Stimulated activated naive CD8-positive, alpha-beta T cell treated with anti-CD3 and anti-CD28 coated beads, Interleukin-15, Interleukin-2, amounts not matched to agents 100 U/mL and 50 U/mL, for 24 hours (primary cell): ENCODE measurements around the gene PPP2R2D.
A peak's percentile ranks its signal among the peaks of the same experiment; 100 is the strongest.

Source experiments
- ATAC-seq: fragments of 150-1000 bp; cut with Tn5 transposase; one replicate; pipeline ENCODE4 v1.10.0; 2021
- DNase-seq: peaks from one replicate; pipeline ENCODE4 v3.0.0; 2021

The PPP2R2D gene

DNA sequence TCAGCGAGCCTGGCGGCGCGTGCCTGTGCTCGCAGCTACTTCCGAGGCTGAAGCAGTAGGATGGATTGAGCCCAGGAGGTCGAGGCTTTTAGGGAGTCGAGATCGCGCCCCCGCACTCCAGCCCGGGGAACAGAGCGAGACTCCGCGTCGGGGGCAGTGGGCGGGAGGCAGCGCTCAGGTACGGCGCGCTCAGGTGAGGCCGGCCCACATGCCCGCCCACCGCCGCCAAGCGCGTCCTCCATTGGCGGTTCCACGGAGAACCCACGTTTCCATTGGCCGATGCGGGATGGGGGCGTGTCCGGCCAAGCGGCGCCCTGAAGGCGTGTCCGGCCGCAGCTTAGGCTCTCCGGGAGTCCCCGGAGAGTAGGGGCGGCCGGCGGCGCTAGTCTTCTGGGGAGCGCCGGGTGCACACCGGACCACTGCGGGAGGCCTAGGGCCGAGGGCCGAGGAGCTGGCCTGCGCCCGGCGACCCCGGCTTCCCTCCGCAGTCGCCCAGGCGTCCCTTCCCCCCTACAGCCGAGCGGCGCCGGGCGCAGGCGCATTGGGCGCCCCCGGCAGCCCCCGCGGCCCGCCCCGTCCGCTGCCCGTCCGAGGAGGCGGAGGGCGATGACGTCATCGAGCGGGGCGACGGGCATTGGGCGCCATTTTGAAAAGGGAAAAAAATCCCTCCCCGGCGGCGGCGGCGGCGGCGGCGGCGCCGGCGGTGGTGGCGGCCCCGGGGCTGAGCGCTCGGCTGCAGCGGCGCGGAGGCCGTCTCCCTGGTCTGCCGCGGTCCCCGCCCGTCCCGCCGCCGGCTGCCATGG, at the start of gene PPP2R2D:
PPP2R2D (plus strand) TSS at position 659 of the 803 bp plus-strand sequence; CDS start at position 800, 141 bp downstream.
- peak; percentile 84 for ATAC-seq
- peak; percentile 95 for DNase-seq

DNA sequence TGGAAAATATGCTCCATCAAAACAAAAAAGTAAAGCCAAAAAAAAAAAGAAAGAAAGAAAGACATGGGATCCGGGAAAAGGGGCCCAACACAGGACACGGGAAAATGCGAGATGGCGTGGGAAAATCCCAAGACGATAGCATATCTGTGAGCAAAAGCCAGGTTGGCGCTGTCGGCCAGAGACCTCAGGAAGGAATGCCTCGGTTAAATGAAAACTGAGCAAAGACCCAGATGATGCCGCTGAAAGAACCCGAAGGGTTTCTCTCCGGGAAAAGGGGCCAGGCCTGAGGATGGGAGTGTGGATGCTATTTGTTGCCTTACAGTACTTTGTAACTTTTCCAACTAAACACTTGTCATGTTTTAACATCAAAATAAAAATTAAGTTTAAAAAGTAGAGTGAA, 49.5 kb upstream of the PPP2R2D start:
- ATAC-seq (no peak), DNase-seq (no peak)

DNA sequence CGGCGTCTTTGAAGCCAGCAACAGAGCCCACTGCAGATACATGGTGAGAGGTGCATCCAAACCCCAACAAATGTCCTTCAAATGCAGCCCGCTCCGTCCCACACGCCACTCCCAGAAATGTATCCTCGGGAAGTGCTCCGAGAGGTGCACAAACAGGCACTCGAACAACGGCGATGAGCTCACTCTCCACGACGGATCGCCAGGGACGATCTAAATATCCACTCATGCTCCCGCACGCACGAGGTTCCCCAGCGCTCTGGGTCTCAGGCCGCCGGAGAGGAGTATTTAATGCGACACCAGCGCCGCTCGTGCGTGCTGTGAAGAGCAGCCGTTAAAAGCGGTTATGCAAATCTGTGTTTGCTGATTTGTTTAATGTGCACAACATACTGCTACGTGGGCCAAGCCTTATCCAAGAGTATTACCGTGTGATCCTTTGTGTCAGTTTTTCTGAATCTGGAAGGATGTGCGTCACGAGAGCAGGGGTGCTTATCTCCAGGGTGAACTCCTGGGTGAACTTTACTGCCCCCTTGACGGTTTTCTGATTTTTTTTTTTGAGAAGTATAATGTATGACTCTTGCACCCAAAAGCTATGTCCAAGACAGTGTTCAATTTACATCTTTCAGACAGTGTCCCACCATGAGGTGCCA, 48.5 kb upstream of the PPP2R2D start:
- DNase-seq: no peak
- ATAC-seq: no peak

DNA sequence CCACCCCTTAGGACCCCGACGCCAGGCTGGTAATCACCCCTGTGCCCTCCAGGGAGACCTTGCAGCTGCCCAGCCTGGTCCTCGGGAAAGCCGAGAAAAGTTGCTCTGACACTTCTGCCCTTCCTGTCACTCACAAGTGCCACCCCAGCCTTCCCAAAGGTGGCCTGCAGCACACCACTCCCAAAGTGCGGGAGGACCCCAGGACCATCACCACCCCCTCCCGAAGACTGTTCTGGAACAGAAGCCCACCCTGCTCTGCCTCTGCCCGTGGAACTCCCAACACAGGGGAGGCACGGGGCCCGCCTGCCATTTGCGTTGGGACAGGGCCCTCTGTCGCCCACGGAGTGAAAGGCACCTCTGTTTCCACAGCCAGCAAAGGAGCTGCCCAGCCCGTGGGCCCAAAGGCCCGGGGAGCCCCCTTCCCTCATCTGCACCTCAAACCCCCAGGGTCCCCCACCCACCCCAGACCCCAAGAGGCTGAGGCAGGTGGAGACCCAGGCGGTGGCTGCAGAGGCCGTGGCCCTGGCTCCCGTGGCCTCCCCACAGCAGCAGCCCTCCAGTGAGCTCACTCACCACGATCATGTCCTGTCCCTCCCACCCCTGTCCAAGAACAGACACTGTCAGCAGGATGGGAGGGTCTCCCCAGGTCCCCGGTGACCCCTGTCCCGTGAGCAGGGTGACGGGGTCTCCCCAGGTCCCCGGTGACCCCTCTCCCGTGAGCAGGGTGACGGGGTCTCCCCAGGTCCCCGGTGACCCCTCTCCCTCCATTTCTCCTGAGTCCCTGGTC, 47.8 kb upstream of the PPP2R2D start:
- DNase-seq (no peak), ATAC-seq (no peak)

DNA sequence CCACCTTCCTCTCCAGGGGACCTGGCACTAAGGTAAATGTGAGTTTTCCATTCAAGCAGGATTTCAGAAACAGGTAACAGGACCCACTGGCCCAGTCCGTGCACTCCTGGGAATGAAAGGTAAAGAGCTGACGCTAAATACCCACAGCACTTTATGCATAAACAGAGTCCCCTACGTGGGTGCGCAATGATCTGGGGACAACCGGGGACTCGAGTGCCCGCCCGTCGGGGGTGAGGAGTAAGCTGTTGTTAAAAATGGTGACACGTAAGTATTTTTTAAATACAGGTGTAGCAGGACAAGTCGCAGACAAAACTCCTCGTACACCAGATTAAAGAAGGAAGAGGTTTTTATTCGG, 47.2 kb upstream of the PPP2R2D start:
- ATAC-seq (no peak), DNase-seq (no peak)

DNA sequence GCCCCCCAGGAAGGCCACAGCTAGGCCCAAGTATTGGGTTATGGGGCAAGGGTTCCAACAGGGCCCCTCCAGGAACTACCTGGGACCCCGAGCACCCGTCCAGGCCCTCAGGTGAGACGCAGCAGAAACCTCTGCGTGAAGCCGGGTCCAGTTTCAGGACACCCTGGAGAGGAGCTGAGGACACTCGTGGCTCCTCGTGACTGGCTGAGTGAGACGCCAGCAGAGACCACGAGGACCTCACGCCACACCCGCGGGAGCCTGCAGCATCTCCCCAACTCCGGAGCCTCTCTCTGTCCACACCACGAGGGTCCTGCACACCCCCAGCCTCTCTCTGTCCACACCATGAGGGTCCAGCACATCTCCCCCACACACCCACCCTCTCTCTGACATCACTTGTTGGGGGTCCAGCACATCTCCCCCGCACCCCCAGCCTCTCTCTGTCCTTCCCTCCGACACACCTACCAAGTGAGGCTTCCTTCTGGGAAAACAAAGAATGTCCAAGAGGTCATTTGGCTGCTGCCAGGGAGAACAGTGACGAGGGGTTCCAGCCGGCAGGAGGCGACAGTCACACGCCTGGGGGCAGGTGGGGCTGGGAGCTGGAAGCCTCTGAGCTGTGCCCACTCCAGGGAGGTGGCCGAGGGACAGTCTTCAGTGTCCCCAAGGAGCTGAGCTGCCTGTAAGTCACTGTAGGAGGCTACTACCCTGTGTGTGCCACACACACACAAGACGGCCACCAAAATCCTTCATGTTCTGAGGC, 46.1 kb upstream of the PPP2R2D start:
- DNase-seq: no peak
- ATAC-seq: no peak

DNA sequence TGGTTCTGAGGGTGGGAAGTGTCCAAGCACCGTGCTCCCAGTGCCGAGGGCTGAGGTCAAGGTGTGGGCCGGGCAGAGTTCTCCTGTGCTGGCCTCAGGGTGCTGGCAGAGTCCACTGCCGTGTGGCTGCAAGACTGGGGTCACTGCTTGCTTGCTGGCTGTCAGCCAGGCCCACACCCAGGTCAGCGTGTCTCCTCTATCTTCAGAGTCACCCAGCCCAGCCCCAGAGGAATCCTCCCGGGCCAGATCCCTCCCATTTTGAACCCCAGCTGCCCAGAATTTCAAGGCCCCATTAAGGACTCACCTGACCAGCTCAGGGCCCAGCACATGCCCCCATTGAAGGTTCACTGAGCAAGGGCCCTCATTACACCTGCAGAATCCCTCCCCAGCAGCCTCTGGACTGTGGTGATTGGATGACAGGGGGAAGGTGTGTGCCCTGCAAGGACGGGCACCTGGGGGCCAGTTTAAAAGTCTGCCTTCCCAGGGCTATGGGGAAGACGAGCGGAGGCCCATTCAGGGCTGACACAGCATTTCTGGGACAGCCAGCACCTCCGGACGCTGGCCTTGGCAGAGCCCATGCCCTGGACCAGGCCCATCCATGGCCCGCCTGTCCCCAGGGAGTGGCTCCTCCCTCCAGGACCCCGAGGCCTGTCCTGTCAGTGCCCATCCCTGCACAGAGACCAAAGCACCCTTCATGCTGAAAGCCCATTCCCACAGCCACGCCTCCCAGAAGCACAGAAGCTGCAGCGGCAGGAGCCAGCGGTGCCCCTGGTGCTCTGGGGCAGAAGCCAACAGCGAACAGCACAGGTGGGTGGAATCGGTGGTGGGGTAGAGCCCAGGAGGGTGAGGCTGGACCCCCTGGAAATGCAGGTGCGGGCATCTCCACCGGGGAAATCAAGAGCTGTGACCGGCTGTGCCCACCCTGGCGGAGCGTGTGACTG, 45.1 kb upstream of the PPP2R2D start:
- DNase-seq (no peak), ATAC-seq (no peak)

DNA sequence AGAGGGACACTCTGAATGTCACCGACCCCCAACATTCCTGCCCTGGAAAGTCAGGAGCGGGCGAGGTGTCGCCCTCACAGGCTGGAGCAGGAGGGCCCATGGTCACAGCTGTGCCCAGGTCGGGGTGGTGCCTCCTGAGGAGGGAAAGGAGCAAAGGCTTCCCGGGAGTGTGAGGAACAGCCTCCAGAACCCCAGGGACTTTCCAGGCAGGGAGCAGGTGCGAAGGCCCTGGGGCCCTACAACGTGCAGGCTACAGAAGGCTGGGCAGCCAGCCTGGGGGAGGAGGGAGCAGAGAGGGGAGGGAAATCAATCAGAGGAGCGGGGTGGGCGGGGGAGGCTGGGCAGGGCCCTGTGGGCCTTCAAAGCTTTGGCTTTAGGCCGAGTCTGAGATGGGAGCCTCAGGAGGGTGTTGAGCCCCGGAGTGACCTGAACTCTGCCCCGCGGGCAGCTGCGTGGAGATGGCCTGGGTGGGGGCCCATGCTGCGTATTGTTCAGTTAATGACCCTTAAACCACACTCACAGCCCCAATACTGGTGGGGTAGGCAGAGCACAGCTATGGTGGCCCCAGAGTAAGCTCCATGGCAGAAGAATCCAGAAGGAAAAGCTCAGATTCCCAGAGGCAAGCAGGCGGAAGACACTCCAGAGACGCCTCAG, 44.2 kb upstream of the PPP2R2D start:
- peak; percentile 10 for ATAC-seq

DNA sequence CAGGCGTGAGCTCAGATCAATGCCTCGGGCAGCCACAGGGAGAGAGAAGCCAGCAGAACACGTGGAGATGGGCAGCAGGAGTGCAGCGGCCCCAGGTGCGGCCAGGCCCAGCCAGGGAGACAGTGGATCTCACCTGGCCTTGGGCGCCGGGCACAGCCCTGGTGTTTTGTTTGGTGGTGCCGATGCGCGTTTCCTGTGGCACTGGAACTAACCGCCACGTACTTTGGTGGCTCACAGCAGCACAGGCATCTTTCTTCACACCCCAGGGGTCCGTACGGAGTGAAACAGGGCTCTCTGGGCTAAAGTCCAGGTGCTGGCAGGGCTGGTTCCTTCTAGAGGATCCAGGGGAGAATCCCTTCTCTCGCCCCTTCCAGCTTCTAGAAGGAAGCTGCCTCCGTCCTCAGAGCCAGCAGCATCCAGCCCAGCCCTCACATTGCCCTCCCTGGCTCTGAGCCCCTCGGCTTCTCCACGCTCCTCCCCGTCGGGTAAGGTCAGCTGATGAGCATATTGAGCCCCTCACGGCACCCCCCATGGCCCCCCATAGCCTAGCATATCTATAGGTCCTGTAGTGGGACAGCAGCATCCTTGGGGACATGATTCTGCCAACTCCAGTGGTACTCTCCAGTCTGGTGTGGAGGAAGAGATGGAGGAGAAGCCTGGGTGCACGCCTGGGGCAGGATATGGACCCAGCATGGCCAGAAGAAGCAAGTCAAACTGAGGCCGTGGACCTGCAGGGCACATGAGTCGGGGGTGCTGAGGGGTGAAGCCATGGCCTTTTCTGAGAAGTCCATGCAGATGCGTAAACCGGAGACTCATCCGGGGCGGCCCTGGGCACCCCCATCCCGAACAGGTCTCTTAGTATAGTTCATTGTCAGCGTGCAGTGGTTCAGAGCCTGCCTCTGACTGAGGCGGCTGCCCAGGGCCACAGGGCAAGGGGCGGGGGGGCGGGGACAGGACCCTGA, 43.4 kb upstream of the PPP2R2D start:
- ATAC-seq (no peak), DNase-seq (no peak)

More for the DNA sequence above, 44.2 kb upstream of the PPP2R2D start:
- DNase-seq: no peak

DNA sequence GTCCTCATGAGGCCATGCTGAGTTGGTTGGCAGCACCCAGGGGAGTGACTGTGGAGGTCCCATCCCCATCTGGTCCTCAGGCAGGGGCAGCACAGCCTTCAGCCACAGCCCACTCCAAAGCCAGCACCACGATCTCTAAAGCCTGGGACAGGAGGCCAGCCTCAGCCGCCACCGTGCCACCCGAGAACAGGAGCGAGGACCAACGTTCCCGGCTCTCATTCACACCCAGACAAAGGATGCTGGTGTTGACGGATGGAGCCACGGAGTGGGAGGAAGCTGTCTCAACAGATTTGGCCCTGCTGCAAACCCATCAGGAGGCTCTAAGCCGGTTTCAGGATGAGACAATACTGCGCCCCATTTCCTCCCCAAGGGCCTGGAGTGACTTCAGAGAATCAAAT, 42.7 kb upstream of the PPP2R2D start:
- no peak for ATAC-seq
- no peak for DNase-seq

DNA sequence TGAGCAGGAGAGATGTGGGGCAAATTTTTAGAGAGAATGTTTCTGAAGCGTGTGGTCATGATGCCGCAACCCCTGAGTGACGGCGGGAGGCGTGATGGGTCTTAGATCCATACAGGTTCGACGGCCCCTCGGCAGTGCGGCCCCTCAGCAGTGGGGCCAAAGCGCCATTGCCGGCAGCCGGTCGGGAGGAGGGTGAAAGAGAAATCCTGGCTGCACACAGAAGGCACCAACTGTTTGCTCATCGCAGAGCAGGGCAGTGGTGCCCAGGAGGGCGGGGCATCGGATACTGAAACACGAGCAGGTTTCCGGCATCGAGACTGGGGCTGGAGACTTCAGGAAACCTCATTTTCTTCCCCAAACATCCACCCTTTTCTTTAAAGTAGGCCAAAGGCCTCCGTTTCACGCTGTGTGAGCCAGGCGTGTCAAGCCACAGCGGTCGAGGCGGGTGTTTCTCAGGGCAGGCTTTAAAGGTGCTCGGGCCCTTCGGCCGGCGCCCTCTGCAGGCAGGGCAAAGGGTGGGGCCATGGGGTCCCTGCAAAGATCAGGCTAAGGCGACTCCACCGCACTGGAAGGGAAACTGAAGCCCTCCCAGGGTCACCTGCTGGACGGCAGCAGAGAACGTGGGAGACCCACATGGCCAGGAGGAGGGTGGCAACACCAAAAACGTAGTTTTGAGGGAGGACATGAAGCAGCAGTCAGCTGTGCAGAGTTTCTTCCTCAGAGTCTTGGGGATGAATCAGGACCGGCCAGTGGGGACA, 42.0 kb upstream of the PPP2R2D start:
- no peak for ATAC-seq

DNA sequence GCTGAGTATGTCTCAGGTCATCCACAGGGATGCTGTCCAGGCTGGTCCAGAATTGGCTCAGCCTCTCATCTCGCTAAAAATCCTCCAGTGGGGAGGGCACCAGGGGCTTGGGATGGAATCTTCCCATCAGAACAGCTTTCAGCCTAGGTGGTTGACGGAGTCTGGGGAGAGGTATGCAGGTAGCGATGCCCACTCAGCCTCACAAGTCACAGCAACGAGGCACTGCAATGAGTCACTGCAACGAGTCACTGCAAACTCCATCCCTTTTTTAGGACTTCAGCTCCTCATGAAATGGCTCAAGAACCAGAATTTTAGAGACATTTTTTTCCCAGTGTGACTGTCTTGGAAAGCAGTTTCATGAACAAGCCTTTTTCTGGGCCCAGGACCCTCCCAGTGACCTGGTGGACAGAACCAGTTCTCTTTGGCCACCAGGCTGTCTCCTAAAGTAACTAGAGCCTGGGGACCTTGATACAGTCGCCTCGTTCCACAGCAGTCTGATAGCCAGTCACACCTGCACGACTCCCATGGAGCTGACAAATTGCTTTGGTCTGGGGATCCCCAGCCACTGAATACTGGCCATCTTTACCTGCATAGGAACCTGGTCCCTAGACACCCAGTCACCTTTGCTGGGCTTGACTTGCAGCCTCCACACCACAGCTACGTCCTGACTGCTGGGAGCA, 41.3 kb upstream of the PPP2R2D start:
- DNase-seq: no peak
- ATAC-seq: no peak

More for the DNA sequence above, 42.0 kb upstream of the PPP2R2D start:
- DNase-seq: no peak

DNA sequence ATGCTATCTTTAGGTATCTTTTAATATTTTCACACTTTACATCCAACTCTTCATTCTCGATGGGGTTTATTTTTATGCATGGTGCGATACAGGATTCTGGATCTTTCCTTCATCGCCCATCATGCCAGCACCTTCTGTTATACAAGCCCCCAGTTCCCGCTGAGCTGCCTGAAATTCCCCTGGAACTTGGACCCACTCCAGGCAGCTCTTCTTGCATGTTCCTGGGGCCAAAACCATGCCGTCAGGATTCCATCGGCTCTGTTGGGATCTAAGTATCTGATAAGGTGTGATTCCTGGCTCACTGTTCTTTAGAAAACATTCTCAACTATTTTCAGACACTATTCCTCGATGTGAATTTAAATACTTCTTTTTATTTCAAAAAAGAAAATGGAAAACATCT, 40.5 kb upstream of the PPP2R2D start:
- DNase-seq (no peak), ATAC-seq (no peak)

DNA sequence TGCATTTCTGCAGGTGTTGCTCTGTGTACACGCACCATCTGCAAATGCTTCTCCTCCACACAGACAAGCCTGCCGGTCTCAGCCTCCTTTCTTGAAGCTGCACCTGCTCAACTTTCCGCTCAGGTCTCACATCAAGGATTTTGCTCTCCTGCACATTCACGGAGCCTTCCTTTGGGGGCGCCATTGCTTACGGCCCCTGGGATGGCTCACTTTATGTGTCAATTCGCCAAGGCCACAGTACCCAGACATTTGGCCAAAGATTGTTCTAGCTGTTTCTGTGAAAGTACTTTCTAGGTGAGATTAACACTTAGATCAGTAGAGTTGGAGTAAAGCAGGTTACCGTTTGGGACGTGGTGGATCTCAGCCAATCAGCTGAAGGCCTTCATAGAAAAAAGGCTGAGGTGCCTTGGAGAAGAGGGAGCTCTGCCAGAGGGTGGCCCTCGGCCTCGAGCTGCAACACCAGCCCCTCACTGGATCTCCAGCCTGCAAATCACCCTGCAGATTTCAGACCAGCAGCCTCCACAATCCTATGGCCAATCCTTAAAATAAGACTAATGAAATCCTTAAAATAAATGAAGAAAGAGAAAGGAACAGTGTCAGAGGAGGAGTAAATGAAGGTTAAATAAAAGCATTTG, 39.9 kb upstream of the PPP2R2D start:
- DNase-seq (no peak), ATAC-seq (no peak)

DNA sequence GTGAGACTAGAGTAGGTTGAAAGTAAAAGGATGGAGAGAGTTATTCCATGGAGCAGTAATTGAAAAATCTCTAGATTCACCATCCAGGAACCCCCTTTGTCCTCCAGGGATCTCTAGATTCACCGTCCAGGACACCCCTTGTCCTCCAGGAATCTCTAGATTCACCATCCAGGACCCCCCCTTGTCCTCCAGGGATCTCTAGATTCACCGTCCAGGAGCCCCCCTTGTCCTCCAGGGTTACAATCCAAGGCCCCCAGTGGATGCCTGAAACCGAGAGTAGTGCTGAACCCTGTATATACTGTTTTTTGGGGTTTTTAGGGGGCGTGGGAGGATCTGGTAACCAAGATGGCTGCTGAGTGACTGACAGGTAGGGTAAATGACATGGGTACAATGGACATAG, 38.3 kb upstream of the PPP2R2D start:
- DNase-seq: no peak
- ATAC-seq: no peak

DNA sequence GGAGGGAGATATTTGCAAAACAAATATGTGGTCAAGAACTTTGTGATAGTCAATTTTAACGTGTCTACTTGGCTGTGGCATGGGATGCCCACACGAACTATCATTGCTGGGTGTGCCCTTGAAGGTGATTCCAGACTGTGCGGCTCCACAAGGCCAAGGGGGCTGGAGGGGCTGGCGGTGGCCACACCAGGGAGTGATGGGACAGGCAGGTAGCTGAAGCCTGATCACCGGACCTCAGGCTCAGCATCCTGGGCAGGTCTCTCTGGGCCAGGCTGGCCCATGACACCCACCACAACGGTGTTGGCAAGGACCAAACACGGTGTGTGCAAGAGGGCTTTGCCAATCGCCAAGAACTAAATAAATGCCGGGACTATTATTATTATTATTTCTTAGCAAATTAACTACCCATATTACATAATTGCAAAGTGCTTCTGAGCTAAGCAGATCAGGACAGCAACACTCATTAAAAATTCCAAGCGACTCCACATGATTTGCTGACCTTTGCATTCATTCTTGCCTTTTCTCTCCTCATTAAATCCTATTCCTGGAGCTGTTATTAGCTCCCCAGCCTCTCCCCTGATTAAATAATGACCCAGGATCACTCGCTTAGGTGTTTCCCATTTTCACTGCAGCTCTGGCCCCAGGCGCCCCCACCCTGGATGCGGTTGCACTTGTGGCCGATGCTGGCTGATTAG, 35.4 kb upstream of the PPP2R2D start:
- ATAC-seq: no peak

DNA sequence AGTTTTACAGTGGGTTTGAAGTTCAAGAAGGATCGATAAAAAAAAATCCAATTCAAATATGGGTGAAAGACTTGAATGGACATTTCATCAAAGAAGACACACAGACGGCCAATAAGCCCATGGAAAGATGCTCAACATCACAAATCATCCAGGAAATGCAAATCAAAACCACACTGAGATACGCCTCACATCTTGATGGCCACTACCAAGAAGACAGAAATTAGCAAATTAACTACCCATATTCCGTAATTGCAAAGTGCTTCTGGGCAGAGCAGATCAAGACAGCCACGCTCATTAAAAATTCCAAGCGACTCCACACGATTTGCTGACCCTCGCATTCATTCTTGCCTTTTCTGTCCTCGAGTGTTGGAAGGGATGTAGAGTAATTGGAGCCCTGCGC, 34.1 kb upstream of the PPP2R2D start:
- ATAC-seq (no peak), DNase-seq (no peak)

More for the DNA sequence above, 35.4 kb upstream of the PPP2R2D start:
- no peak for DNase-seq
